Measurements from ENCODE around the gene HS3ST1.

The HS3ST1 gene

DNA sequence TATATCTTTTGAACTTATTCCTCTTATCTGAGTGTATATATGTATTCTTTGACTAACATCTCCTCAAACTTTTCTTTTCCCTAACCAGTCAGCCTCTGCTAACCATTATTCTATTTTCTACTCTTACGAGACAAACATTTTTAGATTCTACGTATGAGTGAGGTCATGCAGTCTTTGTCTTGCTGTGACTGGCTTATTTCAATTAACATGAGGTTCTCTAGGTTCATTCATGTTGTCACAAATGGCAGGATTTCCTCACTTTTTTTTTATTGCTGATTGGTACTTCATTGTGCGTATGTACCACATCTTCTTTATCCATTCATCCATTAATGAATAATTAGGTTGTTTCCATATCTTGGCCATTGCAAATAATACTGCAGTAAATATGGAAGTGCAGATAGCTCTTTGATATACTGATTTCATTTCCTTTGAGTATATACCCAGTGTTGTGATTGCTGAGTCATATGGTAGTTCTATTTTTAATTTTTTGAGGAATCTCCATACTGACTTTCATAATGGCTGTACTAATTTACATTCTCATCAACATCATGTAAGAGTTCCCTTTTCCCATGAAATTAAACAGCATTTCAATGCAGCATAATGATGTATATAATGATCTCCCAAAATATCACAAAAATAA, 80.1 kb downstream of the HS3ST1 start:
- Mint-ChIP-seq H3K36me3 (ENCODE audit: low read depth) (no peaks in the 10 kb centered on the region), H3K9me3 (no peaks in the 10 kb centered on the region), H3K4me1 (ENCODE audit: low read depth) (no peaks in the 10 kb centered on the region), H3K27me3 (peaks cover 6% of the 10 kb centered on the region), H3K27ac (no peak overlapping the region), H3K4me3 (no peak overlapping the region)
- no peak for DNase-seq

DNA sequence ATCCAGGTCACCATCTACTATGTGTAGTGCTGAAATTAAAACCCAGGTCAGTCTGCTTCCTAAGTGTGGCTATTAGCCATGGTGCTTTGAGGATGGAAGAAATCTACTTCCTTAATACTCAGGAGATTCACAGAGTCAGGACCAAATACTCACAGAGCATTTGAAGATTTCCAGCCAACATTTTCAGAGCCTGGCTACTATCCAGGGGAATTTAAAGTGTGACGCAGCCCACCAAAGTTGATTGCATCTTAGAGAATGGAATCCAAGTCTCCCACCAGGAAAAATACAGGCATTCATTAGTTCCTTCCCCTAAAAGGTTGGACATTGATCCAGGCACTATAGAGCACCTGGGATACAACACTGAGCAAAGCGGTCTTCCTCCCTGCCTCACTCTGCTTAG, 83.8 kb downstream of the HS3ST1 start:
- Mint-ChIP-seq H3K9me3 (no peaks in the 10 kb centered on the region), H3K4me1 (ENCODE audit: low read depth) (no peaks in the 10 kb centered on the region), H3K4me3 (no peak overlapping the region), H3K27ac (no peak overlapping the region), H3K27me3 (peaks cover 6% of the 10 kb centered on the region), H3K36me3 (ENCODE audit: low read depth) (no peaks in the 10 kb centered on the region)
- DNase-seq = no peak

DNA sequence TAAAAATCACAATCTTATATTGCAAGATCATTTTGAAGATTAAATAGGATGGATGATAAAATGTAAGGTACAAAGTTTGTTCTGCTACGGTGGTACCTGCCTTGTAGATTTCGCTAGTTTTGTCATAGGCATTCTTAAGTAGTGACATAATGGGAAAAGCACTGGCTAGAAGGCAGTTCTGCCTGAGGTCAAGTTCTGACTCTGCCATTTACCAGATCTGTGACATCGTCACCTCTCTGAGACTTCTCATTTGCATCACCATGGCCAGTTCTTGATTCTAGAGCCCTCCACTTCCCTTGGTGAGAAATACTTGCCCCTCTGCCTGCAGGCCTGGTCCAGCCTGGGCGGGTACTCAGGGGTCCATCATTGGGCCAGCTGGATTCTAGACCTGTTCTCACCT, 85.2 kb downstream of the HS3ST1 start:
- no peak for DNase-seq
- H3K9me3 Mint-ChIP-seq = no peaks in the 10 kb centered on the region
- no peaks in the 10 kb centered on the region for H3K4me1 Mint-ChIP-seq (ENCODE audit: low read depth)
- H3K27me3 Mint-ChIP-seq = no peaks in the 10 kb centered on the region
- no peak overlapping the region for H3K27ac Mint-ChIP-seq
- H3K4me3 Mint-ChIP-seq = no peak overlapping the region
- no peaks in the 10 kb centered on the region for H3K36me3 Mint-ChIP-seq (ENCODE audit: low read depth)
